ENCODE results near the gene METTL16. TPM values are rescaled to one million over a fixed set of nuclear protein-coding genes. Genes with fewer than 3 reads are reported as not detected.
"Not testable (repeated sequence)": the region's sequence is repeated elsewhere in the genome, so short reads cannot be mapped to it uniquely, and the experiment has no call there.

The METTL16 gene
- total RNA-seq, 2 experiments from 2014 or later: 26.6 to 41.5 TPM

- Histone ChIP-seq H3K4me1 (ENCODE audit: insufficient read depth, low read length, poor library complexity, severe bottlenecking) (peaks cover 27% of the 10 kb centered on the region), H4K20me1 (ENCODE audit: insufficient read depth, low read length) (no peaks in the 10 kb centered on the region), H3K9me3 (ENCODE audit: low read length) (no peaks in the 10 kb centered on the region), H3K9me2 (ENCODE audit: insufficient read depth, low read length) (no peaks in the 10 kb centered on the region), H3K4me2 (ENCODE audit: low read length) (peak overlapping the region; percentile 89), H3K36me3 (ENCODE audit: insufficient read depth, low read length) (peaks cover 28% of the 10 kb centered on the region), H2AFZ (ENCODE audit: low read length) (peak overlapping the region; percentile 76; the same call in 1 of the 2 replicates), H3K4me3 (ENCODE audit: low read depth, low read length, poor library complexity, severe bottlenecking) (peak overlapping the region; percentile 79), H3K79me2 (ENCODE audit: insufficient read depth, low read depth, low read length) (peaks cover 41% of the 10 kb centered on the region), H3K27ac (ENCODE audit: low read depth, low read length, poor library complexity, severe bottlenecking) (peak overlapping the region; percentile 85)
- ChIA-PET POLR2A (interaction anchor here (2.4 kb wide), 2 partner anchors 21 to 23 kb away, joined by 5 to 14 read pairs; no protein-coding TSS in a partner anchor), CTCF (ENCODE audit: unreplicated experiment) (interaction anchor here (0.6 to 1.7 kb wide), 2 partner anchors 14 to 21 kb away, joined by 5 read pairs; no protein-coding TSS in a partner anchor)
- BruUV-seq (replicated peaks): no TSS peak
- TF ChIP-seq EZH2phosphoT487 (IDR thresholded peaks at IDR 0.05; ENCODE audit: borderline replicate concordance, low read depth, low read length) (no peak), CTCF (conservative IDR thresholded peaks at IDR 0.05; ENCODE audit: low read length) (no peak)
- intact Hi-C loops (cut with micrococcal nuclease; ENCODE audit: unreplicated experiment): loop anchor here (5.0 to 10.0 kb wide), 3 partner anchors 82 to 202 kb away; partner anchors contain the start of genes CLUH and PAFAH1B1
- DNase-seq (ENCODE audit: low spot score): no peak
These were observed 1.1 kb downstream of the METTL16 start for GRCh38 chr17:2510559-2510958.

GRCh38 chr17:2508035-2508434, 3.7 kb downstream of the METTL16 start:
- H4K20me1 ChIP-seq (ENCODE audit: insufficient read depth, low read length): no peaks in the 10 kb centered on the region
- H3K4me3 ChIP-seq (ENCODE audit: low read depth, low read length, poor library complexity, severe bottlenecking): no peak overlapping the region
- H3K4me2 ChIP-seq (ENCODE audit: low read length): no peak overlapping the region
- no peaks in the 10 kb centered on the region for H3K9me3 ChIP-seq (ENCODE audit: low read length)
- peaks cover 51% of the 10 kb centered on the region for H3K36me3 ChIP-seq (ENCODE audit: insufficient read depth, low read length)
- peaks cover 66% of the 10 kb centered on the region for H3K79me2 ChIP-seq (ENCODE audit: insufficient read depth, low read depth, low read length)
- ChIA-PET CTCF (ENCODE audit: unreplicated experiment) (no interaction called here), POLR2A (no interaction called here)
- H3K4me1 ChIP-seq (ENCODE audit: insufficient read depth, low read length, poor library complexity, severe bottlenecking): peaks cover 22% of the 10 kb centered on the region
- DNase-seq (ENCODE audit: low spot score): no peak
- no peaks in the 10 kb centered on the region for H3K9me2 ChIP-seq (ENCODE audit: insufficient read depth, low read length)
- H3K27ac ChIP-seq (ENCODE audit: low read depth, low read length, poor library complexity, severe bottlenecking): no peak overlapping the region
- TF ChIP-seq EZH2phosphoT487 (IDR thresholded peaks at IDR 0.05; ENCODE audit: borderline replicate concordance, low read depth, low read length) (no peak), CTCF (conservative IDR thresholded peaks at IDR 0.05; ENCODE audit: low read length) (no peak)
- H2AFZ ChIP-seq (ENCODE audit: low read length): no peak overlapping the region
- intact Hi-C loops (cut with micrococcal nuclease; ENCODE audit: unreplicated experiment): no loop called here
- BruUV-seq (replicated peaks): no TSS peak

GRCh38 chr17:2507015-2507414, 4.7 kb downstream of the METTL16 start:
- CTCF ChIA-PET (ENCODE audit: unreplicated experiment); H3K4me3 ChIP-seq (ENCODE audit: low read depth, low read length, poor library complexity, severe bottlenecking); BruUV-seq (replicated peaks); H3K4me2 ChIP-seq (ENCODE audit: low read length); POLR2A ChIA-PET; intact Hi-C loops (cut with micrococcal nuclease; ENCODE audit: unreplicated experiment); H3K9me3 ChIP-seq (ENCODE audit: low read length); H3K27ac ChIP-seq (ENCODE audit: low read depth, low read length, poor library complexity, severe bottlenecking); H3K9me2 ChIP-seq (ENCODE audit: insufficient read depth, low read length); H2AFZ ChIP-seq (ENCODE audit: low read length); H4K20me1 ChIP-seq (ENCODE audit: insufficient read depth, low read length); DNase-seq (ENCODE audit: low spot score): not testable (repeated sequence)
- H3K36me3 ChIP-seq (ENCODE audit: insufficient read depth, low read length): peaks cover 54% of the 10 kb centered on the region
- H3K79me2 ChIP-seq (ENCODE audit: insufficient read depth, low read depth, low read length): peaks cover 76% of the 10 kb centered on the region
- peaks cover 16% of the 10 kb centered on the region for H3K4me1 ChIP-seq (ENCODE audit: insufficient read depth, low read length, poor library complexity, severe bottlenecking)
